ENCODE data around the gene IHH.

Gene IHH

GRCh38 chr2:219017201-219017931, 43.4 kb downstream of the IHH start:
- no peak overlapping the region for H3K4me3 Mint-ChIP-seq
- no peak overlapping the region for H3K27ac Mint-ChIP-seq

GRCh38 chr2:219016721-219017120, 44.0 kb downstream of the IHH start:
- no peaks in the 10 kb centered on the region for H3K9me3 Mint-ChIP-seq
- DNase-seq (no peak), ATAC-seq (replicated peaks) (no peak)
- peaks cover 24 to 79% of the 10 kb centered on the region in 2 donors for H3K27me3 Mint-ChIP-seq
- no peak overlapping the region for H3K27ac Mint-ChIP-seq
- no peak overlapping the region for H3K4me3 Mint-ChIP-seq
- no peaks in the 10 kb centered on the region for H3K36me3 Mint-ChIP-seq (ENCODE audit: insufficient read depth)
- H3K4me1 Mint-ChIP-seq (ENCODE audit: low read depth in 2 of 2): no peaks in the 10 kb centered on the region

More at GRCh38 chr2:219017201-219017931, 43.4 kb downstream of the IHH start:
- no peaks in the 10 kb centered on the region for H3K36me3 Mint-ChIP-seq (ENCODE audit: insufficient read depth)
- ATAC-seq (replicated peaks) (no peak), DNase-seq (no peak)
- no peaks in the 10 kb centered on the region for H3K4me1 Mint-ChIP-seq (ENCODE audit: low read depth in 2 of 2)
- H3K27me3 Mint-ChIP-seq: peaks cover 26 to 86% of the 10 kb centered on the region in 2 donors
- H3K9me3 Mint-ChIP-seq: no peaks in the 10 kb centered on the region

GRCh38 chr2:219010873-219011272, 49.8 kb downstream of the IHH start:
- H3K27ac Mint-ChIP-seq: no peak overlapping the region
- H3K4me3 Mint-ChIP-seq: no peak overlapping the region
- ATAC-seq (replicated peaks): no peak
- no peaks in the 10 kb centered on the region for H3K9me3 Mint-ChIP-seq
- H3K4me1 Mint-ChIP-seq (ENCODE audit: low read depth in 2 of 2): no peaks in the 10 kb centered on the region
- no peaks in the 10 kb centered on the region for H3K36me3 Mint-ChIP-seq (ENCODE audit: insufficient read depth)
- no peak for DNase-seq
- peaks cover 32 to 81% of the 10 kb centered on the region in 2 donors for H3K27me3 Mint-ChIP-seq

- DNase-seq: no peak
- H3K27me3 Mint-ChIP-seq: peaks cover 38 to 84% of the 10 kb centered on the region in 2 donors
- no peak overlapping the region for H3K27ac Mint-ChIP-seq
- H3K9me3 Mint-ChIP-seq: no peaks in the 10 kb centered on the region
- ATAC-seq (replicated peaks): no peak
- H3K4me1 Mint-ChIP-seq (ENCODE audit: low read depth in 2 of 2): no peaks in the 10 kb centered on the region
- no peaks in the 10 kb centered on the region for H3K36me3 Mint-ChIP-seq (ENCODE audit: insufficient read depth)
- H3K4me3 Mint-ChIP-seq: no peak overlapping the region
Measured at GRCh38 chr2:219010162-219010756, 50.5 kb downstream of the IHH start.

- Mint-ChIP-seq H3K4me1 (ENCODE audit: low read depth in 2 of 2) (no peaks in the 10 kb centered on the region), H3K27ac (no peak overlapping the region), H3K9me3 (no peaks in the 10 kb centered on the region), H3K27me3 (peaks cover 41 to 84% of the 10 kb centered on the region in 2 donors), H3K36me3 (ENCODE audit: insufficient read depth) (peaks cover under 1% of the 10 kb centered on the region), H3K4me3 (no peak overlapping the region)
- ATAC-seq (replicated peaks): no peak
- no peak for DNase-seq
Measured at GRCh38 chr2:219009294-219009693, 51.4 kb downstream of the IHH start.
